SK-N-SH (cell line): ENCODE data around the gene CRYBG2. TPM values are rescaled to one million over a fixed set of nuclear protein-coding genes. Genes with fewer than 3 reads are reported as not detected.

Source experiments
- CTCF ChIA-PET: fragments of 300-600, 350-600 bp; formaldehyde crosslinking; extraction: SDS; loops from one replicate; lab custom pipeline; 2021; lab: Yijun Ruan, JAX
- POLR2A ChIA-PET: fragments of 350-600 bp; sonication (Branson Sonifier 250); formaldehyde crosslinking; extraction: SDS; loops from one replicate; lab custom pipeline; 2020; ENCODE audit warnings: antibody characterized with exemption, inconsistent platforms; lab: Yijun Ruan, JAX
- DNase-seq: peaks from one replicate; pipeline ENCODE4 v3.0.0; 2012
- H2AFZ ChIP-seq: fragments of 200-600 bp; sonication (generic); 2 replicates; pipeline ENCODE4 v1.8.1; 2016; ENCODE audit warnings: antibody characterized with exemption, mild to moderate bottlenecking, low read depth
- H3F3A ChIP-seq: fragments of 200-600 bp; sonication (generic); replicated peaks from 2 replicates; pipeline ENCODE3; 2016; ENCODE audit warnings: antibody characterized with exemption, mild to moderate bottlenecking; ENCODE audit not compliant: insufficient read depth
- H3K27ac ChIP-seq, 2 experiments: fragments of 200-500 bp in 1 of 2; fragments of 200-600 bp in 1 of 2; sonication (Bioruptor generic) in 1 of 2; sonication (generic), shearing (Covaris generic) in 1 of 2; 2 replicates each; pipeline versions ENCODE4 v1.5.1 to v1.6.1; 2014 to 2016; ENCODE audit warnings: low read depth in 2 of 2, inconsistent platforms in 1 of 2, low read length in 1 of 2, mild to moderate bottlenecking in 1 of 2, mixed read lengths in 1 of 2
- H3K27me3 ChIP-seq: fragments of 200-600 bp; sonication (generic), shearing (Covaris generic); 2 replicates; pipeline ENCODE4 v1.6.1; 2016; ENCODE audit warnings: mixed run types; ENCODE audit not compliant: insufficient read depth
- H3K36me3 ChIP-seq, 2 experiments: fragments of 200-500 bp in 1 of 2; fragments of 200-600 bp in 1 of 2; sonication (Bioruptor generic) in 1 of 2; sonication (generic) in 1 of 2; replicated peaks in 1 of 2; 2 replicates each; pipeline versions ENCODE3 to v1.5.1; 2014 to 2016; ENCODE audit warnings: low read length in 1 of 2, mild to moderate bottlenecking in 1 of 2; ENCODE audit not compliant: insufficient read depth in 2 of 2, control insufficient read depth in 1 of 2
- H3K4me1 ChIP-seq, 2 experiments: fragments of 200-500 bp in 1 of 2; fragments of 200-600 bp in 1 of 2; sonication (Bioruptor generic) in 1 of 2; sonication (generic), shearing (Covaris generic) in 1 of 2; 2 replicates each; pipeline versions ENCODE4 v1.5.1 to v1.6.1; 2014 to 2016; ENCODE audit warnings: low read depth in 1 of 2, low read length in 1 of 2, mixed run types in 1 of 2; ENCODE audit not compliant: insufficient read depth in 2 of 2, control insufficient read depth in 1 of 2
- H3K4me2 ChIP-seq: fragments of 200-600 bp; sonication (generic), shearing (Covaris generic); 2 replicates; pipeline ENCODE4 v1.6.1; 2017; ENCODE audit warnings: mixed run types
- H3K4me3 ChIP-seq, 2 experiments: fragments of 200-500 bp in 1 of 2; fragments of 200-600 bp in 1 of 2; sonication (Bioruptor generic) in 1 of 2; sonication (generic), shearing (Covaris generic) in 1 of 2; 2 replicates each; pipeline versions ENCODE4 v1.5.1 to v1.8.1; 2014 to 2016; ENCODE audit warnings: low read depth in 2 of 2, inconsistent platforms in 1 of 2, low read length in 1 of 2, mild to moderate bottlenecking in 1 of 2, mixed read lengths in 1 of 2, moderate library complexity in 1 of 2
- H3K79me2 ChIP-seq: fragments of 200-600 bp; sonication (generic); 2 replicates; pipeline ENCODE4 v1.8.1; 2017; ENCODE audit warnings: mild to moderate bottlenecking; ENCODE audit not compliant: insufficient read depth
- H3K9ac ChIP-seq: fragments of 200-600 bp; sonication (generic); 2 replicates; pipeline ENCODE4 v1.6.1; 2017; ENCODE audit warnings: mixed run types
- H3K9me2 ChIP-seq: fragments of 200-600 bp; sonication (generic); 2 replicates; pipeline ENCODE4 v1.6.1; 2017; ENCODE audit warnings: mixed run types
- H3K9me3 ChIP-seq: fragments of 200-600 bp; sonication (generic); 2 replicates; pipeline ENCODE4 v1.6.1; 2017; ENCODE audit warnings: mixed run types, mild to moderate bottlenecking, moderate library complexity
- H4K20me1 ChIP-seq: fragments of 200-600 bp; sonication (generic); 2 replicates; pipeline ENCODE4 v1.6.1; 2017; ENCODE audit warnings: mild to moderate bottlenecking, mixed run types; ENCODE audit not compliant: insufficient read depth
- EP300 ChIP-seq, 2 experiments: IDR thresholded peaks; 2 replicates each; pipeline versions ENCODE4 v1.4.0 to v1.6.1; 2012; ENCODE audit warnings: borderline replicate concordance in 1 of 2, low read depth in 1 of 2, low read length in 1 of 2
- FOSL2 ChIP-seq: IDR thresholded peaks from 2 replicates; pipeline ENCODE4 v1.4.0; 2012; ENCODE audit warnings: low read depth, mild to moderate bottlenecking, moderate library complexity, borderline replicate concordance
- FOXM1 ChIP-seq: IDR thresholded peaks from 2 replicates; pipeline ENCODE4 v1.4.0; 2012; ENCODE audit warnings: low read depth, mild to moderate bottlenecking
- NFIC ChIP-seq: IDR thresholded peaks from 2 replicates; pipeline ENCODE4 v1.4.0; 2012; ENCODE audit warnings: borderline replicate concordance
- RAD21 ChIP-seq: IDR thresholded peaks from 2 replicates; pipeline ENCODE4 v1.6.1; 2012; ENCODE audit warnings: mild to moderate bottlenecking, low read length
- REST ChIP-seq: IDR thresholded peaks from 2 replicates; pipeline ENCODE4 v1.6.1; 2012; ENCODE audit warnings: mild to moderate bottlenecking, low read depth, low read length, moderate library complexity
- RFX5 ChIP-seq: IDR thresholded peaks from 2 replicates; pipeline ENCODE4 v1.6.1; 2012; ENCODE audit warnings: mild to moderate bottlenecking, improper control_type of control experiment, low read length
- SIN3A ChIP-seq: IDR thresholded peaks from 2 replicates; pipeline ENCODE4 v1.6.1; 2012; ENCODE audit warnings: low read depth, mild to moderate bottlenecking, low read length, moderate library complexity, borderline replicate concordance
- SMC3 ChIP-seq: IDR thresholded peaks from 2 replicates; pipeline ENCODE4 v1.6.1; 2012; ENCODE audit warnings: low read depth, low read length, improper control_type of control experiment
- TAF1 ChIP-seq: IDR thresholded peaks from 2 replicates; pipeline ENCODE4 v1.6.1; 2012; ENCODE audit warnings: low read depth, mild to moderate bottlenecking, low read length, moderate library complexity, borderline replicate concordance
- TEAD4 ChIP-seq: IDR thresholded peaks from 2 replicates; pipeline ENCODE4 v1.4.0; 2012; ENCODE audit warnings: mild to moderate bottlenecking, borderline replicate concordance; ENCODE audit not compliant: insufficient read depth
- YY1 ChIP-seq: IDR thresholded peaks from 2 replicates; pipeline ENCODE4 v1.4.0; 2012; ENCODE audit warnings: low read depth, mild to moderate bottlenecking
- WGBS: methylation state at CpG from one replicate; pipeline ENCODE4 v1.1.6; 2017; ENCODE audit warnings: low lambda C conversion rate; 5-methylcytosine and 5-hydroxymethylcytosine counted together
- polyA plus RNA-seq, 3 experiments: library from polyadenylated mRNA; depleted of rRNA; stranded (reverse); fragments of >200 nt; gene quantifications; 2 replicates each; pipeline ENCODE4 v1.2.3, GENCODE V29; 2012
- TF ChIP-seq, protein P1 (sequence below): fragments of 150-350 bp; IDR thresholded peaks from 2 replicates; pipeline ENCODE4 v1.6.1; 2016; ENCODE audit warnings: mild to moderate bottlenecking, low read depth, low read length
- TF ChIP-seq, protein P2 (sequence below): IDR thresholded peaks from 2 replicates; pipeline ENCODE4; 2012

Gene CRYBG2
- polyA plus RNA-seq, 1 of the 3 experiments (the other 2 are of a cell fraction), result 0.08 TPM

DNA sequence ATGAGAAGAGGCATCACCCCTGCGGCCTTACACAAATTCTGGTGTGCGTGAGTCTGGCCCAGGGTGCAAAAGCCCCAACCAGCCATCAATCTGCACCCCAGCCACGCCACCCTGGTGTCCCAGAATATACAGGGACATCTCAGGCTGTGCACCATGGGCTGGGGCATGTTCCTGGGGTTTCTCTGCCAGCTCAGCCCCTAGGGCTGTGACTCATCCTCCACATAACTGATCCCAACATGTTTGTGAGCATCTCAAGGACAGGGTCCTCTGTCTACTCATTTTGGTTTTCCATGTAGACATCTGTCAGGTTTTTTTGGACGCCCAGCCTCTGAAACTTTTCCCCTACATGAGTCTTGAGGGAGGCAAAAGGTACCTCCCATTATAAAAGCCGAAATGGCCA is 18.1 kb upstream of the CRYBG2 start:
- H3F3A ChIP-seq, result no peaks in the 10 kb centered on the region
- ChIA-PET CTCF (interaction anchor here (1.6 kb wide), 1 partner anchor 10 kb away, joined by 5 read pairs; no protein-coding TSS in a partner anchor), POLR2A (no interaction called here)
- H3K4me2 ChIP-seq, result no peak overlapping the region
- no peaks in the 10 kb centered on the region for H3K9me3 ChIP-seq
- DNase-seq, result no peak
- no peaks in the 10 kb centered on the region for H3K79me2 ChIP-seq
- no peaks in the 10 kb centered on the region for H3K36me3 ChIP-seq
- no peaks in the 10 kb centered on the region for H3K9me2 ChIP-seq
- no peak overlapping the region for H3K27ac ChIP-seq
- H4K20me1 ChIP-seq, result no peaks in the 10 kb centered on the region
- H2AFZ ChIP-seq, result no peak overlapping the region
- H3K4me1 ChIP-seq, result no peaks in the 10 kb centered on the region
- no peak overlapping the region for H3K4me3 ChIP-seq
- TF ChIP-seq, protein P1, sequence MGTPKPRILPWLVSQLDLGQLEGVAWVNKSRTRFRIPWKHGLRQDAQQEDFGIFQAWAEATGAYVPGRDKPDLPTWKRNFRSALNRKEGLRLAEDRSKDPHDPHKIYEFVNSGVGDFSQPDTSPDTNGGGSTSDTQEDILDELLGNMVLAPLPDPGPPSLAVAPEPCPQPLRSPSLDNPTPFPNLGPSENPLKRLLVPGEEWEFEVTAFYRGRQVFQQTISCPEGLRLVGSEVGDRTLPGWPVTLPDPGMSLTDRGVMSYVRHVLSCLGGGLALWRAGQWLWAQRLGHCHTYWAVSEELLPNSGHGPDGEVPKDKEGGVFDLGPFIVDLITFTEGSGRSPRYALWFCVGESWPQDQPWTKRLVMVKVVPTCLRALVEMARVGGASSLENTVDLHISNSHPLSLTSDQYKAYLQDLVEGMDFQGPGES, result no peak
- TF ChIP-seq RAD21, result no peak
- 0 out of 2 replicates have a peak, but pooled peaks have one; percentile 6 for TF ChIP-seq FOSL2
- 52% methylated on average over 5 of the region's 5 CpGs for WGBS
- H3K27me3 ChIP-seq, result no peaks in the 10 kb centered on the region
- H3K9ac ChIP-seq, result no peak overlapping the region

- H3K9me3 ChIP-seq, result no peaks in the 10 kb centered on the region
- CTCF ChIA-PET, result interaction anchor here (1.0 to 1.6 kb wide), 3 partner anchors 9 to 46 kb away, joined by 3 to 6 read pairs (median 5); no protein-coding TSS in a partner anchor
- H3K4me3 ChIP-seq, result no peak overlapping the region
- no peak overlapping the region for H2AFZ ChIP-seq
- WGBS, result 36% methylated on average over 6 of the region's 6 CpGs
- H3K79me2 ChIP-seq, result no peaks in the 10 kb centered on the region
- H3K27ac ChIP-seq, result no peak overlapping the region
- H3K4me2 ChIP-seq, result no peak overlapping the region
- no peak for DNase-seq
- no peaks in the 10 kb centered on the region for H3K4me1 ChIP-seq
- POLR2A ChIA-PET, result no interaction called here
- H3F3A ChIP-seq, result no peaks in the 10 kb centered on the region
- no peaks in the 10 kb centered on the region for H4K20me1 ChIP-seq
- H3K9me2 ChIP-seq, result no peaks in the 10 kb centered on the region
- no peak for TF ChIP-seq NFIC
- TF ChIP-seq TAF1, result no peak
- TF ChIP-seq, protein P1, result no peak
- TF ChIP-seq SIN3A, result no peak
- no peak for TF ChIP-seq SMC3
- TF ChIP-seq EP300 (IDR thresholded peaks at IDR 0.05; ENCODE audit: borderline replicate concordance in 1 of 2, low read depth in 1 of 2, low read length in 1 of 2), result no peak
- TF ChIP-seq YY1, result no peak
- TF ChIP-seq REST, result no peak
- TF ChIP-seq TEAD4, result no peak
- no peak for TF ChIP-seq RFX5
- no peak for TF ChIP-seq FOXM1
- TF ChIP-seq, protein P2, sequence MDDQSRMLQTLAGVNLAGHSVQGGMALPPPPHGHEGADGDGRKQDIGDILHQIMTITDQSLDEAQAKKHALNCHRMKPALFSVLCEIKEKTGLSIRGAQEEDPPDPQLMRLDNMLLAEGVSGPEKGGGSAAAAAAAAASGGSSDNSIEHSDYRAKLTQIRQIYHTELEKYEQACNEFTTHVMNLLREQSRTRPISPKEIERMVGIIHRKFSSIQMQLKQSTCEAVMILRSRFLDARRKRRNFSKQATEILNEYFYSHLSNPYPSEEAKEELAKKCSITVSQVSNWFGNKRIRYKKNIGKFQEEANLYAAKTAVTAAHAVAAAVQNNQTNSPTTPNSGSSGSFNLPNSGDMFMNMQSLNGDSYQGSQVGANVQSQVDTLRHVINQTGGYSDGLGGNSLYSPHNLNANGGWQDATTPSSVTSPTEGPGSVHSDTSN, result no peak
- H3K27me3 ChIP-seq, result no peaks in the 10 kb centered on the region; the same call in 1 of the 2 replicates
- no peak overlapping the region for H3K9ac ChIP-seq
- no peaks in the 10 kb centered on the region for H3K36me3 ChIP-seq
These were observed 16.9 kb upstream of the CRYBG2 start for GRCh38 chr1:26370591-26371382.
